HT1080 (cell line): ENCODE data around the gene SLC30A3. TPM values are rescaled to one million over a fixed set of nuclear protein-coding genes. Genes with fewer than 3 reads are reported as not detected.
"Not testable (repeated sequence)": the region's sequence is repeated elsewhere in the genome, so short reads cannot be mapped to it uniquely, and the experiment has no call there.

Experiments
- DNase-seq: peaks from one replicate; pipeline ENCODE4 v3.0.0-alpha.2; 2015; ENCODE audit warnings: low read depth
- polyA plus RNA-seq, 2 experiments: library from polyadenylated mRNA; depleted of rRNA; stranded (reverse); fragments of >200 nt; gene quantifications; 2 replicates each; pipeline ENCODE4 v1.2.3, GENCODE V29; 2015
- total RNA-seq: library from RNA; depleted of rRNA; stranded (reverse); fragments of >200 nt; shearing (Covaris generic); gene quantifications from 2 replicates; pipeline ENCODE4 v1.2.3, GENCODE V29; 2014; rRNA removed

Gene SLC30A3
- total RNA-seq = 5.0 and 13.5 TPM in 2 replicates
- polyA plus RNA-seq (2015; cell fraction: cytosol; rRNA removed) = 3.0 and 4.1 TPM in 2 replicates
- polyA plus RNA-seq (2015; cell fraction: nucleus; rRNA removed) = 2.5 and 3.4 TPM in 2 replicates

- DNase-seq = peak; percentile 54
These were observed at the start of gene SLC30A3 for GRCh38 chr2:27262379-27263286. Gene SLC30A3, minus strand, starts transcription at chr2:27263047. Its CDS starts 141 bp downstream, at chr2:27262906.

DNA sequence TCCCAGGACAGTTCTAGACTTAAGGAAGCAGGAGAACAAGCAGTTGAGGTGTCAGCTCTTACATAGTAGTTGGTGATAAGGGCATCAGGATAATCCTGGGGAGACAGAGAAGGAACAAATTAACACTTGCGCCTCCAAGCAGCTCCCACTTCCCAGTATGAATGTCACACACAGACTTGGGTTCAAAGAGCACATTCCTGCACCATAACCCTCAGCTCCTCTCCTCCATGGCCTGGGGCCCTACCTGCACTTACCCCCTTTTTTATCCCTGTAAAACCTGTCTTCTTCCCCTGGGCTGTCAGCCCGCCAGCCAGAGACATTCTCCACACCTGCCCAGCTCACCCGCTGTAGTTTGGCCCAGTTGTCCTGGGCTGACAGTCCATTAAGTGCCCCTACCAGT lies 49.3 kb upstream of the SLC30A3 start:
- DNase-seq = no peak

DNA sequence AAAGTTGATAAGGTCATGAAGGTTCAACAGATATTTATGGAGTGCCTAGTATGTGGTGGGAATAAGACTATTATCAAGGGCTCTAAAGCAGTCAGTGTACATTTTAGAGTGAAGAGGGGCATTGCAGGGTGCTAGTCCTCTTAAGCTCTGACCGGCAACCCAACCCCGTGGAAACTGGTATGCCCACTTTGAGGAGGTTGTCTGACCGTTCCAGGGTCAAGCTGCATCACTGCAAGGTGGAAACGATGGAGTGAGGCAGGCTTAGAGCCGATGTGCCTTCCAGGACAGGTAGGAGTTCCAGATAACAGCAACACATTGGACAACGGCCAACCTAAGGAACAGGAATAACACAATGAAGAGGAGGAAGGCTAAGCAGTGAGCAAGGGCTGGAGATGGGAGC lies 46.8 kb upstream of the SLC30A3 start:
- DNase-seq = no peak

DNA sequence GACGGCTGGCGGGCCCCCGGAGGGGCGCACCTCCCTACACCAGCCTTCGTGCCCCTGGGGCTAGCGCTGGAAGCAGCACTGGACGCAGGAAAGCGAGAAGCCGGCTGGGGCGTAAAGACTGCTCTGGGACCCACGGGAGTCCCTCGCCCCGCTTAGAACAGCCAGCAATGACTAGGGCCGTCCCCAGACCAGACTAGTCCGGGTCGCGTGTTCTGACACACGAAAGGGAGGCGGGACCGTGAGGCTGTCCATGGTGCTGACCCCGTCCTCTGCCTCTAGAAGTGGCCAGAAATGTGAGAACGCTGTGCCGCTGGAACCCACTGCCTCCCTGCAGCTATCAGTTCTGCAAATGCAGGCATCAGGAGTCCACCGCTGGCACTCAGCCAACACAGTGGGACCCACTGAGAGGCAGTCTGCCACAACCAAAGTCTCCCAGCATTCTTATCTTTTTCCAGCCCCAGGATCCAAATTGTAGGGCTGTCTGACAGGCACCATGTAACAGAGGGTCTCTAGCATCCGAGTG lies 45.6 kb upstream of the SLC30A3 start, which contains the start of gene UCN:
TSS of gene UCN (minus strand) at position 87 of the 523 bp plus-strand sequence. CDS start 550 bp downstream, outside the sequence.
- no peak for DNase-seq

GRCh38 chr2:27307545-27308358 lies 44.9 kb upstream of the SLC30A3 start:
- DNase-seq = no peak

- no peak for DNase-seq
These were observed 44.4 kb upstream of the SLC30A3 start for GRCh38 chr2:27307287-27307544.

DNA sequence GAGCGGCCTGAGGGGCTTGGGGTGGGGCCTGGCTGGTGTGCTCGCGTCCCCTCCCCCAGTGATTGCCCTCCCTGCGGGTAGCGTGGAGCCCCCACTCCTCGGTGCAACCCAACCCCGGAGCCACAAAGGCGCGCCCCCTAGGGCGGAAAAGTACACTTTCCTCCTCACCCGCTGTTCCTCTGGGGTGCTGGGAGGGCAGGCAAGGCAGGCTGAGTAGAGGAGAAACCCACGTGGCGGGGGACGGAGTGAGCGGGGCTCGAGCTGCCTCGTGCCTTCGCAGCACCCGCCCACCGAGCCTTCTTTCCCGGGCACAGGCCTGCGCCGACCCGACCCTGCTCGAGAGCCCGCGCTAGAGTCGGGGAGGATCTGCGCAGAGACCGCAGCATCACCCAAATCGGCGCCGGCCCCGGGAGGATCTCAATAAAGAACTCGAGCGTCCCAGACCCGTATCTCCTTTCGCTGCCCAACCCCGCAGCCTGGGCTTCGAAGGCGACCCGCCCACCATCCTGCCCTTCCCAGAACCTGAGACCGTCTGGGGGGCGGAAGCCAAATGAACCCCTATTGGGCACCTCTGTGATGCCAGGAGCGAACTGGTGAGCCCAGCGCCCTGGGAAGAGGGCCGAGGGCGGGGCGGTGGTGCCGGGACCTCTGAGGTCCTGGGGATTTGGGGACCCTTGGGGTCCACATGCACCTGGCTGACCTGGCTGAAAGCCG lies 43.9 kb upstream of the SLC30A3 start:
- DNase-seq = no peak

DNA sequence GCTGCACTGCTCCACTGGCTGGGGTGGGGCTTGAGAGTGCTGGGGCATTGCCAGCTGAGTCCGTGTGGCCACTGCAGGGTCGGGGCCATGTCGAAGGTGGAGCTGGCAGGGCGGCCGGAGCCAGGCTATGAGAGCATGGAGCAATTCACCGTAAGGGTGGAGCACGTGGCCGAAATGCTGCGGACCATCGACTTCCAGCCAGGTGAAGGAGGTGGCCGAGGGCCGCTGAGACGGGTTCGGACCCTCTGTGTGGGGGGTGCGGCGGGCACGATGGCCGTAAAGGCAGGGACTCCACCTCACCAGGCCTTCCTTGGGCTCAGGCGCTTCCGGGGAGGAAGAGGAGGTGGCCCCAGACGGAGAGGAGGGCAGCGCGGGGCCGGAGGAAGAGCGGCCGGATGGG lies 43.3 kb upstream of the SLC30A3 start:
- no peak for DNase-seq

DNA sequence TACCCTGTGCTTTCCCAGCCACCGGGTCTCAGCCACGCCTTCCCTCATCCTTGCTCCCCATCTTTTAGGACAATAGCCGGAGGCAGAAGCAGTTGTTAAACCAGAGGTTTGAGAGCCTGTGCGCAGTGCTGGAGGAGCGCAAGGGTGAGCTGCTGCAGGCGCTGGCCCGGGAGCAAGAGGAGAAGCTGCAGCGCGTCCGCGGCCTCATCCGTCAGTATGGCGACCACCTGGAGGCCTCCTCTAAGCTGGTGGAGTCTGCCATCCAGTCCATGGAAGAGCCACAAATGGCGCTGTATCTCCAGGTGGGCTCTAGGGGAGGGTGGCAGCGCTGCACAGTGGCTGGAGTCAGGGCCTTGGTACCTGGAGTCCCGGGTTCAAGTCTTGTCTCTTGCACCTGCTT lies 42.7 kb upstream of the SLC30A3 start:
- DNase-seq = no peak

GRCh38 chr2:27304488-27305240 lies 41.8 kb upstream of the SLC30A3 start:
- DNase-seq = no peak

DNA sequence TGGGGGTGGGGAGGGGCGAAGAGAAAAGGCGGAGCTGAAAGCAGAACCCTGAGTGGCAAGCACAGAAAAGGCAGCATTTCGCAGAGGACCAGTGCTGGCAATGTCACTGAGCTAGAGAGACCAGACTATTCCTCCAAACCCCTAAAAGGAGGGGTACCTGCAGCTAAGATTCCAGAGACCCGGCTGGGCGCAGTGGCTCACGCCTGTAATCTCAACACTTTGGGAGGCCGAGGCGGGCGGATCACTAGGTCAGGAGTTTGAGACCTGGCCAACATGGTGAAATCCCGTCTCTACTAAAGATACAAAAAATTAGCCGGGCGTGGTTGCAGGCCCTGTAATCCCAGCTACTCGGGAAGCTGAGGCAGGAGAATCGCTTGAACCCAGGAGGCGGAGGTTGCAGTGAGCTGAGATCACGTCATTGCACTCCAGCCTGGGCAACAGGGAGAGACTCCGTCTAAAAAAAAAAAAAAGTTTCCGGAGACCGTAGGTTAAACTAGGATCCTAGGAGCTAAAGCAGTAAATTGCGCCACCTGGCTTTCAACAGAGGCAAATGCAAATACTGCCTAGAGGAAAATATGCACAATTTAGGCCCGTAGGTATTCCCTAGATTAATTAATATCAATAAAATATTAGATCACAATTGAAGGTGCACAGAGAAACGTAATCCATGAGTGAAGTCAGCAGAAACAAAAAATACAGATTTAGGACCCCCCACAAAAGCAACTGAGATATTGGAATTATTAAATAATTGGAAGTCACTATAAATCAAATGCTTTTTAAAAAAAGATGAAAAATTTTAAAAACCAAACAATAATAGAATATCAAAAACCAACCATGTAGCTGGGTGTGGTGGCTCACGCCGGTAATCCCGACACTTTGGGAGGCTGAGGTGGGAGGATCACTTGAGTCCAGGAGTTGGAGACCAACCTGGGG lies 40.5 kb upstream of the SLC30A3 start:
- peak; percentile 73 for DNase-seq

GRCh38 chr2:27300606-27301005 lies 37.8 kb upstream of the SLC30A3 start:
- not testable (repeated sequence) for DNase-seq

DNA sequence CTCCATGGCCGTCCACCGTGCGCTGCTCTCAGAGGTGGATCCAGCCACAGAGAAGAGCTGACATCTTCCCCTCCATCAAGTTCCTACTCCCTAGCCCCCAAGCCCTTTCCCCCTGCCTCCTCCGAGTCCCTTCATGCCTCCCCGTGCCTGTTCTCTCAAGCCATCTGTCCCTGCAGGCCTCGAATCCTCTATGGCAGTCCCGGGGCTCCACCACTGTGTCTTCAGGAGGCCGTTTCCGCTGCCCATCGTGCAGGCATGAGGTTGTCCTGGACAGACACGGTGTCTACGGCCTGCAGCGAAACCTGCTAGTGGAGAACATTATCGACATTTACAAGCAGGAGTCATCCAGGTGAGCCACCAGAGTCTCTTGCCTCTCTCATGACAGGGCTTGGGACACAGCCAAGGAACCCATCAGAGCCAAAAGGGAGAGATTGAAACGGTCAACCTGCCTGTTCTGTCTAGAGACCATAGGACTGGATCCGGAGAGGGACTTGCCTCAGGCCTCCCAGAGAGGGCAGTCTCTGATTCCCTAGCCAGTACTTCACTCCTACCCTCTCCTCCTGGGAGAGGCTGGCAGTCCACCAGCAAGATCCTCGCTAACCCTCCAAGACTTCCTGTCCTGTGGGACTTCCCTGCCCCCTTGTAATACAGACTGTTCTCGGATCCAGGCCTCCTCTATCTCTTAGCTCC lies 35.7 kb upstream of the SLC30A3 start:
- peak; percentile 56 for DNase-seq

DNA sequence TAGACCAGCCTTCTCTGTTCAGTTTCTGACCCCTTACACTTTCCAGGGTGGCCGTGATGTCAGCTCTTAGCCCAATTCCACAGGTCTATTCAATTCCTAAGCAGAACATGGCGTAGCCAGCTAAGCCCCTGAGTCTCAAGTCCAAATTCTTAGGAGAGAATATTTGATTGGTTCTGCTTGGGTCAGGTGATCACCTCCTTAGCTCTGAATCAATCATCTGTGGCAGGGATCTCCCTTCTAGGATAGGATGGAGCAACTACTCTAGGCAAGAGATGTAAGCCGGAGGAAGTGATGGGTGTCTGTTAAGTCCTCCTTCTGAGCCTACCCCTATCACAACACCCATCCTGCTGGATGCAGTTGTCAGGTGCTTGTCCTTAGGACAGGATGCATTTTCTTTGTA lies 34.3 kb upstream of the SLC30A3 start:
- DNase-seq = no peak

DNA sequence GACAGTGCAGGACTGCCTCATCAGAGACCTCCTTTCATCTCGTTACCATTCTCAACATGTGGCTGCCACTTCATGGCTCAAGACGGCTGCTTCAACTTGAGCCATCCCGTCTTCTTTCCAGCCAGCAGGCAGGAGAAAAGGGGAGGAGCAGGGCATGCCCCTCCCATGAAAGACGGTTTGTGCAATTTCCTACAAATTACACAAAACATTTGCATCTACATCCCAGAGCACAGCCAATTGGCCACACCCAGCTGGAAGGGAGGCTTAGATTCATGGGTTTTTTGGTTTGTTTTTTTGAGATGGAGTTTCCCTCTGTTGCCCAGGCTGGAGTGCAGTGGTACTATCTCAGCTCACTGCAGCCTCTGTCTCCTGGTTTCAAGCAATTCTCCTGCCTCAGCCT lies 33.6 kb upstream of the SLC30A3 start:
- DNase-seq = no peak

- DNase-seq = no peak
These were observed 32.1 kb upstream of the SLC30A3 start for GRCh38 chr2:27294928-27295327.

DNA sequence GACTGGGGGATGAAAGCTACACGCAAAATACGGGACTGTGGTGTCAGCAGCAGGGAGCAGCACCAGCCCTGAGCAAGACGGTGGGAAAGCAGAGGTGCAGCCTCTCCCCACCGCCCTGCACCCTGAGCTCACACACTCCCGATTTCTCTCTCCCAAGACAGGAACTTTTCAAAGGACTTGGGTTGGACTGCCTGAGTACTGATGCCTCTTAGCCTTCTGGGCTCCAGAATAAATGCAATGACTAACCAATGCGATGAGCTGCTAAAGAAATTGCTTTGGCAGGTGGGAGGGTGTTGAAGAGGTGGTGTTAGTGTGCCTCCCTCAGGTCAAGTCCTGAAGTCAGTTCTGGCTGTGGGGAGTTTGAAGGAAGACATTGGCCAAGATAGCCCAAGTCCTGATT lies 29.0 kb upstream of the SLC30A3 start:
- DNase-seq = peak; percentile 41

DNA sequence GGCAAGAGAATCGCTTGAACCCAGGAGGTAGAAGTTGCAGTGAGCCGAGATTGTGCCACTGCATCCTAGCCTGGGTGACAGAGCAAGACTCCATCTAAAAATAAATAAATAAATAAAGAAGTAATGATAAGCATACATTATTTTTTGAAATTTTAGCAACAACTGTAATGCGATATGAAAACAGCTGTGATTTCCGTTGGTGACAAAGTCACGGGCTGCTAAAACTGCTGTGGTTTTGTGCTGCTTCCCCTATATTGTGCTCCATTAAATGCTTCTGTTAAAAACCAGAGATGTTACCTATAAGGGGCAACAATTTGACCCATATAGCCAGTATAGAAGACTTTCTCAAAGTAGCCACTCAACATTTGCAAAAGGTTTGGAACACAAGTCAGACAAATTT lies 27.7 kb upstream of the SLC30A3 start:
- no peak for DNase-seq

DNA sequence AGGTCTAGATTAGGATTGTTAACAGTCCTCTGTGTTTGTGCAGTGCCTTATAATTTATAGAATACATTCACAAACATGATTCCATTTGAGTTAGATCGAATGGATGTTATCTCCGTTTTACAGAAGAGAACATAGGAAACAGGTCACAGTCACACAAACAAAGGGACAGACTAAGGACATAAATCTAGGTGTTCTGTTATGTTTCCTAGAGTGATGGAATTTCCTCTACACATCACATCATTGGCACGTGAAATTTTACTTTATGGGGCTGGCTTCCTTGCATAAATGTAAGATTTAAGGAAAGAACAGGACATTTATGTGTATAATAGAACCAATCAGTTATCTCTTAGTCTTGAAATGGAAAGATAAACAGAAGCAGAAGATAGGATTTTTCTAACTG lies 25.8 kb upstream of the SLC30A3 start:
- DNase-seq = no peak
